ENCODE data around the gene OXLD1. TPM values are rescaled to one million over a fixed set of nuclear protein-coding genes. Genes with fewer than 3 reads are reported as not detected.
A peak's percentile ranks its signal among the peaks of the same experiment; 100 is the strongest.
"Not testable (repeated sequence)": the region's sequence is repeated elsewhere in the genome, so short reads cannot be mapped to it uniquely, and the experiment has no call there.

The OXLD1 gene
- total and polyA plus RNA-seq, 5 experiments from 2014 or later: 67.6 to 110 (median 71.7) TPM

GRCh38 chr17:81675515-81676221, 9.3 kb upstream of the OXLD1 start:
- DNase-seq: peak in 1 of 10 donors; percentile 25
- not testable (repeated sequence) for ATAC-seq, H3K27me3 Mint-ChIP-seq, H3K4me3 Mint-ChIP-seq, H3K9me3 Mint-ChIP-seq, H3K4me1 Mint-ChIP-seq
- peaks cover 0 to 35% (median 0%) of the 10 kb centered on the region in 3 donors for H3K36me3 Mint-ChIP-seq
- POLR2A ChIA-PET: interaction anchor here (1.1 to 1.3 kb wide), 2 partner anchors 8 to 9 kb away, joined by 3 to 4 read pairs; partner anchors contain the start of genes ARL16, CCDC137 and OXLD1
- H3K27ac Mint-ChIP-seq: peak overlapping the region in 1 of 10 donors; percentile 33

DNA sequence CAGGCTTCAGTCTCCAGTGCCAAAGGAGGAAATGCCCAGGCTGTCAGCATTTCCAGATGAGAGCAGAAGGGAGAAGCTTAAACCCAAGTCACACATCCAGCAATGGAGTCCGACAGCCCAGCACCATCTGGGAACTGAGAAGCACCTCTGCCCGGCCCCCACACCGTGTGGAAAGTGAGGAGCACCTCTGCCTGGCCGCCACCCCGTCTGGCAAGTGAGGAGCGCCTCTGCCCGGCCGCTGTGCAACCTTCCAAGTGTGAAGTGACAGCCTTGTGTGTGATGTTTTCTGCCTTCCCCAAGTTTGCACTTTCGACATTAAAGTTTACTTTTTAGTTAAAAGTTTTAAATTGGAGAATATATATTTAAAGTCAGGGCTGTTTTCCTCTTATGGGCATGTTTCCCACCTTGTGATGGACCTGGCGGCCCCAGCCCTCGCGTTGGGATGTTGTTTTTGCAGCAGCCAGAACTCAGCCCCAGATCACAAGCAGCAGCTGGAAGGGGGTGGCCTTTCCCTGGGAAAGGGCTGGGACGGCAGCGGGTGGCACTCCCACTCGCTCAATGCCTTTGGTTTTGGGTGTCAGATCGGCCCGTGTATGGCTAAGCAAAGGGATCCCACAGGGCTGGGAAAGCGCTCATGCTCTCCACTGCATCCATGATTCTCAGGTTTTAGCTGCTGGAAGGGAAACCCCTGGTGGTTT, 7.3 kb upstream of the OXLD1 start:
- no peak overlapping the region for H3K4me3 Mint-ChIP-seq
- POLR2A ChIA-PET: interaction anchor here (1.0 kb wide), 2 partner anchors 9 to 38 kb away, joined by 3 read pairs; no protein-coding TSS in a partner anchor
- H3K27me3 Mint-ChIP-seq: no peaks in the 10 kb centered on the region
- ATAC-seq (no peak), DNase-seq (no peak)
- H3K27ac Mint-ChIP-seq: no peak overlapping the region
- H3K9me3 Mint-ChIP-seq: no peaks in the 10 kb centered on the region
- peaks cover 0 to 16% (median 9%) of the 10 kb centered on the region in 4 donors for H3K4me1 Mint-ChIP-seq
- peaks cover 0 to 45% (median 0%) of the 10 kb centered on the region in 3 donors for H3K36me3 Mint-ChIP-seq

DNA sequence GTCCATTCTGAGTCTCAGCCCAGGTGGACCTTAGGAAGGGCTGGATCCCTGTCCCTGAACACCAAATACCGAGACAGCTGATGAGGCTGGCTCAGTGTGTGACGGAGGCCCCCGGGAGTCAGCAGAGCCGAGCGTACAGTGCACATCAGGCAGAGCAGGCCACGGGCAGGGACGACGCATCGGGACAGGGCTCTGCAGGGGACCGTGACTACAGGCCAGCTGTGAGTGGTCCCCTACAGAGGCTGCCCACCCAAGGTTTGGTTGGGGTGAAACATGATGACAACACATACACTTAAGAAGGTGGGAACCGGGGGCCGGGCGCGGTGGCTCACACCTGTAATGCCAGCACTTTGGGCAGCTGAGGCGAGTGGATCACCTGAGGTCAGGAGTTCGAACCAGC, 6.5 kb upstream of the OXLD1 start:
- H3K27me3 Mint-ChIP-seq: no peaks in the 10 kb centered on the region
- H3K36me3 Mint-ChIP-seq: peaks cover 0 to 51% (median 3%) of the 10 kb centered on the region in 3 donors
- ATAC-seq: no peak
- DNase-seq: no peak
- no peak overlapping the region for H3K4me3 Mint-ChIP-seq
- peaks cover 2 to 23% (median 17%) of the 10 kb centered on the region in 4 donors for H3K4me1 Mint-ChIP-seq
- no peak overlapping the region for H3K27ac Mint-ChIP-seq
- H3K9me3 Mint-ChIP-seq: no peaks in the 10 kb centered on the region
- POLR2A ChIA-PET: interaction anchor here (0.7 to 1.7 kb wide), 3 partner anchors 9 to 30 kb away, joined by 3 to 7 read pairs (median 3); partner anchors contain the start of genes ARL16, HGS and MRPL12

- Mint-ChIP-seq H3K4me3 (no peak overlapping the region), H3K27me3 (no peaks in the 10 kb centered on the region), H3K9me3 (no peaks in the 10 kb centered on the region), H3K36me3 (peaks cover 0 to 55% (median 3%) of the 10 kb centered on the region in 3 donors), H3K27ac (no peak overlapping the region), H3K4me1 (peaks cover 7 to 27% (median 21%) of the 10 kb centered on the region in 4 donors)
- no peak for ATAC-seq
- no peak for DNase-seq
- POLR2A ChIA-PET: interaction anchor here (0.7 to 1.9 kb wide), 3 partner anchors 11 to 30 kb away, joined by 3 to 7 read pairs (median 7); partner anchors contain the start of genes ARL16, HGS and MRPL12
Observed at GRCh38 chr17:81672504-81672903, 6.1 kb upstream of the OXLD1 start.

DNA sequence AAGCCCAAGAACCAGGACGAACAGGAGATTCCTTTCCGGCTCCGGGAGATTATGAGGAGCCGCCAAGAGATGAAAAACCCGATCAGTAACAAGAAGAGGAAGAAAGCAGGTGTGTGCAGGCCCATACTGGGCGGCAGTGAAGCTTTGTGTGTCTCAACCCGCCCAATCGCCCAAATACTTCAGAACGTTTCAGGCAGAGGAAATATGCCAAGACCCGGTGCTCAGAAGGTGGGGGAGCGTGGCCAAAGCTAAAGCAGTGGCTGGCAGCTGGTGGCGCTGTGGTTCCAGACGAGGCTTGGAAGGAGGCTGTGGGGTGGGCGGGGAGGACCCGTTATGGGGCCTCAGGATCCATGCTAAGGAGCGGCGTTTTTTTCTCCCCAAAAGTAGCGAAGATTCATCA, 1.3 kb upstream of the OXLD1 start:
- POLR2A ChIA-PET: interaction anchor here (0.6 to 7.6 kb wide), 5 partner anchors 16 to 483 kb away, joined by 3 to 80 read pairs (median 4); partner anchors contain the start of genes ARL16, BAHCC1 and HGS
- Mint-ChIP-seq H3K4me1 (peaks cover 16 to 46% (median 36%) of the 10 kb centered on the region in 4 donors), H3K36me3 (peaks cover 0 to 44% (median 3%) of the 10 kb centered on the region in 3 donors), H3K4me3 (peak overlapping the region; percentile 82 to 96 (median 91)), H3K9me3 (no peaks in the 10 kb centered on the region), H3K27ac (peak overlapping the region in 8 of 10 donors; percentile 37 to 96 (median 76)), H3K27me3 (peaks cover 0 to 1% (median 0%) of the 10 kb centered on the region in 5 donors)
- no peak for ATAC-seq
- DNase-seq: no peak

DNA sequence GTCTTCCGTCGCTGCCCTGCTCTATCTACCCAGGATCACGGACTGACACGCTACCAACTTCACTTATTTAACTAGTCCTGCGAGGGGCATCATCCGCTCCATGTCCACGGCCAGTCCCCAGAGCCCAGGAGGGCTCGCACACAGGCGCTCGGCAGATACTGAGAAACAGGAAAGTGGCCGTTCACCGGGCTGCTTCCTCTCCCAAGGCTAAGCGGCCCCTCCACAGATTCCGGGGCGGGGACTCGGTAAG, 388 bp downstream of the OXLD1 start:
- Mint-ChIP-seq H3K4me3 (peak overlapping the region; percentile 82 to 98 (median 94)), H3K9me3 (no peaks in the 10 kb centered on the region), H3K36me3 (peaks cover 0 to 29% (median 3%) of the 10 kb centered on the region in 3 donors), H3K4me1 (peaks cover 16 to 58% (median 39%) of the 10 kb centered on the region in 4 donors), H3K27me3 (peaks cover 0 to 1% (median 0%) of the 10 kb centered on the region in 5 donors), H3K27ac (peak overlapping the region; percentile 89 to 98 (median 96))
- POLR2A ChIA-PET: interaction anchor here (0.7 to 7.6 kb wide), 13 partner anchors 9 to 195 kb away, joined by 3 to 80 read pairs (median 4); partner anchors contain the start of genes ARL16, FAAP100, HGS and MRPL12
- peak; percentile 13 to 35 for ATAC-seq
- peak in 1 of 10 donors; percentile 28 for DNase-seq

DNA sequence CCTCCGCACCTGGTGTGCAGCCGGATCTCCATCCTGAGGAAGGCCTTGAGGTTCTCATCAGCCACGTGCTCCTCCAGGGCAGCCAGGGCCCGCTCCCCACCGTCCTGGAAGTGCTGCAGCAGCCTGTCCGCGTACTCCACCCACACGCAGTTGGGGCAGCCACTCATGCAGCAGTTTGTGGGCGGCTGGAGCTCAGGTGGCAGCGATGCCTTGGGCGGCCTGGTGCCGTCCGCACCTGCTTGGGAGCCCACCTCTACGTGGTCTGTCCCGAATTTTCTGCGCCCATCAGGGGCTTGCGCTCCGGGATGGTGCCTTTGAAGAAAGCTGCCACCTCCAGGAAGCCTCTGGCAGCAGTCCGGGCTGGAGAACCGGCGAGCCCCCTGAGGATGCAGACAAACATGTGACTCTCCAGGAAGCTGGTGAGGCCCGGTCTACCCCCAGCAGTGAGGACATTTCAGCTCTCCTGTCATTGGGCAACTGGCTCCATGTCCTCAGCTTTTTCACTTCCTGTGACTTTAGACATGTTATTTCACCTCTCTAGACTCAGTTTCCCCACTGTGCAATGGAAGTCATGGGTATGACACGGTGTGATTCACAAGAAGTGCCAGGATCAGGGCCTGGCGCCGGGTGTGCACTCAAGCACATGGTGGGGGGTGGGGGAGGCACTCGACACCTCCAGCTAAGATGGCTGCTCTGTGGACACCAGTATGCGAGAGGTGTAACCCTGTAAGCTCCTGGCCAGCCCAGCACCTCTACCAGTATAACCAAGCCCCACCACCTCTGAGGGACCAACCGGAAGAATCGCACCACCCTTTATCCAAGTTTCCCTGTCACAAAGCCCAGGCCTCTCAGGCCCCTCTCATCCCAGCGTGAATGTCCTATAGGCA, 957 bp downstream of the OXLD1 start:
- Mint-ChIP-seq H3K36me3 (peaks cover 0 to 27% (median 3%) of the 10 kb centered on the region in 3 donors), H3K4me1 (peaks cover 16 to 58% (median 39%) of the 10 kb centered on the region in 4 donors), H3K4me3 (peak overlapping the region; percentile 82 to 98 (median 94)), H3K27ac (peak overlapping the region; percentile 89 to 98 (median 96)), H3K9me3 (no peaks in the 10 kb centered on the region), H3K27me3 (peaks cover 0 to 1% (median 0%) of the 10 kb centered on the region in 5 donors)
- POLR2A ChIA-PET: interaction anchor here (0.6 to 7.6 kb wide), 13 partner anchors 9 to 1211 kb away, joined by 3 to 80 read pairs (median 4); partner anchors contain the start of genes ARL16, FAAP100, HGS and MRPL12
- DNase-seq: peak in 2 of 10 donors; percentile 30 to 36
- peak in 1 of 2 donors; percentile 13 for ATAC-seq

GRCh38 chr17:81664051-81664470, 2.3 kb downstream of the OXLD1 start:
- Mint-ChIP-seq H3K4me1 (peaks cover 16 to 51% (median 39%) of the 10 kb centered on the region in 4 donors), H3K27me3 (peaks cover 0 to 1% (median 0%) of the 10 kb centered on the region in 5 donors), H3K27ac (peak overlapping the region in 6 of 10 donors; percentile 13 to 81 (median 42)), H3K9me3 (no peaks in the 10 kb centered on the region), H3K36me3 (peaks cover 0 to 13% (median 3%) of the 10 kb centered on the region in 3 donors), H3K4me3 (peak overlapping the region in 2 of 10 donors; percentile 10 to 40)
- POLR2A ChIA-PET: interaction anchor here (0.8 to 7.6 kb wide), 4 partner anchors 20 to 425 kb away, joined by 3 to 80 read pairs (median 5); partner anchors contain the start of genes ARL16, HGS, NDUFAF8 and TEPSIN
- ATAC-seq: no peak
- no peak for DNase-seq

DNA sequence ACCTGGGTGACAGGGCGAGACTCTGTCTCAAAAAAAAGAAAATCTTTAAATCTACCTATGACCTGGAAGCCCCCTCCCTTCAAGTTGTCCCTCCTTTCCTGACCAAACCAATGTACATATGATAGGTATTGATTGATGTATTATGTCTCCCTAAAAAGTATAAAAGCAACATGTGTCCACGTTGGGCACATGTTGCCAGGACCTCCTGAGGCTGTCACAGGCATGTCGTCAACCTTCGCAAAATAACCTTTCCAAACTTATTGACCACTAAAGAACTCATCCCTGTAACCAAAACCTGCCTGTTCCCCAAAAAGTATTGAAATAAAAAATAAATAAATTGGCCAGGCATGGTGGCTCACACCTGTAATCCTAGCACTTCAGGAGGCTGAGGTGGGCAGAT, 4.4 kb downstream of the OXLD1 start:
- Mint-ChIP-seq H3K4me3 (no peak overlapping the region), H3K36me3 (peaks cover 0 to 3% (median 0%) of the 10 kb centered on the region in 3 donors), H3K9me3 (no peaks in the 10 kb centered on the region), H3K27ac (peak overlapping the region in 7 of 10 donors; percentile 43 to 98 (median 71)), H3K27me3 (peaks cover 0 to 1% (median 0%) of the 10 kb centered on the region in 5 donors), H3K4me1 (peaks cover 9 to 37% (median 25%) of the 10 kb centered on the region in 4 donors)
- POLR2A ChIA-PET: interaction anchor here (0.6 to 7.6 kb wide), 5 partner anchors 8 to 221 kb away, joined by 4 to 80 read pairs (median 7); partner anchors contain the start of genes ARL16, HGS, NPLOC4 and TSPAN10
- no peak for DNase-seq
- no peak for ATAC-seq

DNA sequence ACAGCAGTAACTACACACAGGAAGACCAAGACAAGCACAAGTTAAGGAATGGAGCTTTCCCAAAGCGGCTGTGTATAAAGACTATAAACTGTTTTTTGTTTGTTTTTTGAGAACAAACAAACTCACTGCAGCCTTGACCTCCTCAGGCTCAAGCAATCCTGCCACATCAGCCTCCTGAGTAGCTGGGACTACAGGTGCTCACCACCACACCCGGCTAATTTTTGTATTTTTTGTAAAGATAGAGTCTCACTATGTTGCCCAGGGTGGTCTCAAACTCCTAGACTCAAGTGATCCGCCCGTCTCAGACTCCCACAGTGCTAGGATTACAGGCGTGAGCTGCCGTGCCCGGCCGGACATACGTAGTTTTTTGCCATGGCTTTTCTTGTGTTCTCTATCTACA, 6.0 kb downstream of the OXLD1 start:
- no peak overlapping the region for H3K4me3 Mint-ChIP-seq
- H3K4me1 Mint-ChIP-seq: peaks cover 4 to 32% (median 17%) of the 10 kb centered on the region in 4 donors
- H3K9me3 Mint-ChIP-seq: no peaks in the 10 kb centered on the region
- DNase-seq: no peak
- H3K27me3 Mint-ChIP-seq: no peaks in the 10 kb centered on the region
- POLR2A ChIA-PET: no interaction called here
- peaks cover 0 to 3% (median 0%) of the 10 kb centered on the region in 3 donors for H3K36me3 Mint-ChIP-seq
- ATAC-seq: no peak
- H3K27ac Mint-ChIP-seq: peak overlapping the region in 4 of 10 donors; percentile 14 to 74 (median 42)

- Mint-ChIP-seq H3K27me3 (no peaks in the 10 kb centered on the region), H3K4me1 (peaks cover 2 to 25% (median 15%) of the 10 kb centered on the region in 4 donors), H3K9me3 (no peaks in the 10 kb centered on the region), H3K4me3 (no peak overlapping the region), H3K27ac (peak overlapping the region in 1 of 10 donors; percentile 37), H3K36me3 (no peaks in the 10 kb centered on the region)
- DNase-seq (no peak), ATAC-seq (no peak)
- POLR2A ChIA-PET: interaction anchor here (0.6 to 0.7 kb wide), 2 partner anchors 80 to 150 kb away, joined by 3 to 4 read pairs; no protein-coding TSS in a partner anchor
Observed at GRCh38 chr17:81659038-81659437, 7.4 kb downstream of the OXLD1 start.
